Measurements from ENCODE around the gene CFLAR. TPM values are rescaled to one million over a fixed set of nuclear protein-coding genes. Genes with fewer than 3 reads are reported as not detected.

CFLAR gene
- total RNA-seq, 1 experiment from 2014 or later = 7.6 TPM

DNA sequence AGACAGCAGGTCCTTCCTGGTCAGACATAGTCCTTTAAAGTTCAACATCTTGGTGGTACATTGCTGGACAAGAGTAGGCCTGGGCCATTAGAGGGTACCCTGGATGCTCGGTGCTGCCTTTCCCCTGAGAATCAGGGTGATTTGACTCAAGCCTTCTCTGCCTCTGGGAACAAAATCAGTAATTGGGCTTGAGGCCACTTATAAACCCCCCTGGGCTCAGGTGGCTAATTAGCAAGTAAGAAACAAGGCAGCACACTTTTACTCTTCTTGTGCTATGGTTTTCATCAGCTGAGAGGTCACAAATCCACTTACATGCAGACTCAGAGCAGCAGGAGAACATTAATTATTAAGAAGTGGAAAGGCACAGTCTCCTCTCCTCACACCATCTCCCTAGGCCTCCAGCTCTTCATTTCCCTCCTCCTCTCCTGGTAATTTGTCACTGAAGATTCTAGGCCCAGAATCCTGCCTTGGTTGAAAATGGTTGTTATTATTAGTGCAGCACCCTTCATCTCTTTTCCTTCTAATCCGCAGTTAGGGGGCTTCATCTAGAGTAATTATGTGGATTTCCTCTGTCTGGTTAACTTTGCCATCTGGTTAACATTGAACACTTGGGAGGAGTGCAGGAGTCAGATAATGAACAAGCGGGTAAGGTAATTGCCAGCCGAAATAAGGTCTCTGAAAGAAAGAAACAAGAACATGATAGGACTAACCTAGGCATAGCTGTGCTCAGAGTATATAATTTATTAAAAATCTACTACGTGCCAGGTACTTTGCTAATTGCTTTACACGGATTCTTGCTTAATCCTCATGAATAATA is 37.2 kb downstream of the CFLAR start:
- Histone ChIP-seq H4K20me1 (ENCODE audit: control insufficient read depth, insufficient read depth, insufficient read length) (no peaks in the 10 kb centered on the region), H3K23ac (ENCODE audit: insufficient read length, low read depth, low read length) (no peak overlapping the region), H2BK120ac (ENCODE audit: low read depth, low read length, poor library complexity, severe bottlenecking) (no peak overlapping the region), H3K9ac (ENCODE audit: extremely low read depth, insufficient read length, low read length) (no peak overlapping the region), H3K79me1 (ENCODE audit: insufficient read depth, low read depth, low read length, poor library complexity, severe bottlenecking) (no peaks in the 10 kb centered on the region), H2BK20ac (ENCODE audit: low read depth, low read length, poor library complexity, severe bottlenecking) (no peak overlapping the region), H3K27ac (ENCODE audit: insufficient read length, low read depth, low read length) (no peak overlapping the region), H3K9me3 (ENCODE audit: control insufficient read depth, low read depth, low read length) (no peaks in the 10 kb centered on the region), H3T11ph (ENCODE audit: low read length) (no peak overlapping the region), H3K27me3 (ENCODE audit: insufficient read depth, low read length) (no peaks in the 10 kb centered on the region), H2BK12ac (ENCODE audit: insufficient read length, low read depth, low read length) (no peak overlapping the region), H2AFZ (ENCODE audit: low read length) (no peak overlapping the region), H2BK15ac (ENCODE audit: low read depth, low read length) (no peak overlapping the region), H3K4me1 (ENCODE audit: insufficient read depth, low read length) (peaks cover 7% of the 10 kb centered on the region), H2BK5ac (ENCODE audit: insufficient read length, low read length) (no peak overlapping the region), H3K79me2 (ENCODE audit: insufficient read depth, low read length) (no peaks in the 10 kb centered on the region), H3K14ac (ENCODE audit: insufficient read depth, low read length) (no peak overlapping the region), H4K91ac (ENCODE audit: insufficient read length, low read depth, low read length) (no peak overlapping the region), H2AK5ac (ENCODE audit: insufficient read length, low read length) (no peak overlapping the region), H3K23me2 (ENCODE audit: insufficient read length, low read depth, low read length, poor library complexity, severe bottlenecking) (no peaks in the 10 kb centered on the region), H4K8ac (replicated peaks; ENCODE audit: insufficient read length, low read depth, low read length) (no peak overlapping the region), H3K56ac (ENCODE audit: insufficient read length, low read depth, low read length) (no peak overlapping the region), H4K5ac (ENCODE audit: insufficient read length, low read depth, low read length) (no peak overlapping the region), H3K4me2 (ENCODE audit: insufficient read depth, insufficient read length, low read length) (no peak overlapping the region), H3K18ac (ENCODE audit: insufficient read length, low read depth, low read length) (no peak overlapping the region), H3K4ac (ENCODE audit: low read depth, low read length) (no peak overlapping the region)
- TF ChIP-seq, protein P1, sequence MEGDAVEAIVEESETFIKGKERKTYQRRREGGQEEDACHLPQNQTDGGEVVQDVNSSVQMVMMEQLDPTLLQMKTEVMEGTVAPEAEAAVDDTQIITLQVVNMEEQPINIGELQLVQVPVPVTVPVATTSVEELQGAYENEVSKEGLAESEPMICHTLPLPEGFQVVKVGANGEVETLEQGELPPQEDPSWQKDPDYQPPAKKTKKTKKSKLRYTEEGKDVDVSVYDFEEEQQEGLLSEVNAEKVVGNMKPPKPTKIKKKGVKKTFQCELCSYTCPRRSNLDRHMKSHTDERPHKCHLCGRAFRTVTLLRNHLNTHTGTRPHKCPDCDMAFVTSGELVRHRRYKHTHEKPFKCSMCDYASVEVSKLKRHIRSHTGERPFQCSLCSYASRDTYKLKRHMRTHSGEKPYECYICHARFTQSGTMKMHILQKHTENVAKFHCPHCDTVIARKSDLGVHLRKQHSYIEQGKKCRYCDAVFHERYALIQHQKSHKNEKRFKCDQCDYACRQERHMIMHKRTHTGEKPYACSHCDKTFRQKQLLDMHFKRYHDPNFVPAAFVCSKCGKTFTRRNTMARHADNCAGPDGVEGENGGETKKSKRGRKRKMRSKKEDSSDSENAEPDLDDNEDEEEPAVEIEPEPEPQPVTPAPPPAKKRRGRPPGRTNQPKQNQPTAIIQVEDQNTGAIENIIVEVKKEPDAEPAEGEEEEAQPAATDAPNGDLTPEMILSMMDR (conservative IDR thresholded peaks at IDR 0.05) = no peak
- no peaks in the 10 kb centered on the region for H3K9me3 Mint-ChIP-seq
- peaks cover 13 to 24% of the 10 kb centered on the region in 2 experiments for H3K4me1 Mint-ChIP-seq
- no peak for DNase-seq
- peaks cover 0 to 6% (median 3%) of the 10 kb centered on the region in 3 experiments; a peak in 2 of 7 replicates for H3K36me3 Mint-ChIP-seq (ENCODE audit: insufficient read depth in 1 of 3, low read depth in 3 of 3)
- H3K27ac Mint-ChIP-seq = no peak overlapping the region; a peak in 1 of 7 replicates
- WGBS (ENCODE audit: extremely low coverage, insufficient read length, low lambda C conversion rate) = no CpG with 5 or more reads among the region's 6 CpGs
- H3K27me3 Mint-ChIP-seq (ENCODE audit: low read depth) = no peaks in the 10 kb centered on the region
- H3K4me3 Mint-ChIP-seq = no peak overlapping the region

Measured in H9 (cell line).